Activated CD4-positive, CD25-positive, alpha-beta regulatory T cell (primary cell): ENCODE measurements around the gene MCU.
"Not testable (repeated sequence)": the region's sequence is repeated elsewhere in the genome, so short reads cannot be mapped to it uniquely, and the experiment has no call there.

Source experiments
- DNase-seq, 4 experiments: peaks; one replicate each; lab custom pipeline; 2025; lab: John Stamatoyannopoulos, UW

The MCU gene

DNA sequence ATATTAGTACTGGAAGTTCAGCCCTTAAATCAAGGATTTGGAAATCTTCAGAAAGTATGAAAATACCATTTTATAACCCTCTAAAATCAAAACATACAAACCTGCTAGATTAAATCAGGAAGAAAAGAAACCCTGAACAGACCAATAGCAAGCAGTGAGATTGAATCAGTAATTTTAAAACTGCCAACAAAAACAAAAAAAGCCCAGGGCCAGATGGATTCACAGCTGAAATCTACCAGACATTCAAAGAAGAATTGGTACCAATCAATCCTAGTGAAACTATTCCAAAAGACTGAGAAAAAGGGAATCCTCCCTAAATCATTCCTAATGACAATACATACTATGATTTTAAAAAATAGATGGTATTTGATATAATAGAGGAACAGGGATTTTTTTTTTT, 70.1 kb downstream of the MCU start:
- no peak for DNase-seq

DNA sequence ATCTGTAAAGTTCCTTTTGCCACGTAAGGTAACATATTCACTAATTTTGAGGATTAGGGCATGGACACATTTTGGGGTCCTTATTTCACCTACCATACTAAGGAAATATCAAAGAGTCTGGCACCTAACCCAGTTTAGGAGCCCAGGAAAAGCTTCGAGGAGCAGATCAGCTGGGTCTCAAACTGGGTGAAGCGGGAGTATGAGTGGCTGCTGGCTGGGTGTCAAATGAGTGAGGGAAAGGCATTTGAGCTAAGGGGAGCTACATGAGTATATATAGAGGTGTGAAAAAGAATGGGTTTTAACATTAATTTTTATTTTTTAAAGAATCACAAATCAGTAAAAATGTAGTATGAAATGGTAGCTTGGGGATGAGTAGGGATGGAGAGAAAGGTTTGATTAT, 71.3 kb downstream of the MCU start:
- no peak for DNase-seq

DNA sequence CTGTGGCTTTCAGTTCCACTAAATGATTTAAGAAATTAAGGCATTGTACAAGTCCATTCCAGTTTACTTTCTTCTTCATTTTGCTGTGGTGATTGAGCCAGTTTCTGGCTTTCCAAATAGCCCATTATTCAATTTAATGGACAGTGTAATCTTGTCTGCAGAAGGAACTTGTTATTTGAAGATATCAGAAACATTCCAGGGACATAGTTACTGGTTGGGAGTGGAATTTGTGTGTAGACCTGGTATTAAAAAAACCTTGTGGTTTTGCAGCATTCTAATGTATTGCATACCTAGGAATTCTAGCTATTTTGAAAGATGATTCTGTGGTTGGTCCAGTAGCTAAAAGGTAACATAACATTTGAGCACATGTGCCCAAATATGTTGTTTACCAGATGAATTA, 72.2 kb downstream of the MCU start:
- DNase-seq: no peak

DNA sequence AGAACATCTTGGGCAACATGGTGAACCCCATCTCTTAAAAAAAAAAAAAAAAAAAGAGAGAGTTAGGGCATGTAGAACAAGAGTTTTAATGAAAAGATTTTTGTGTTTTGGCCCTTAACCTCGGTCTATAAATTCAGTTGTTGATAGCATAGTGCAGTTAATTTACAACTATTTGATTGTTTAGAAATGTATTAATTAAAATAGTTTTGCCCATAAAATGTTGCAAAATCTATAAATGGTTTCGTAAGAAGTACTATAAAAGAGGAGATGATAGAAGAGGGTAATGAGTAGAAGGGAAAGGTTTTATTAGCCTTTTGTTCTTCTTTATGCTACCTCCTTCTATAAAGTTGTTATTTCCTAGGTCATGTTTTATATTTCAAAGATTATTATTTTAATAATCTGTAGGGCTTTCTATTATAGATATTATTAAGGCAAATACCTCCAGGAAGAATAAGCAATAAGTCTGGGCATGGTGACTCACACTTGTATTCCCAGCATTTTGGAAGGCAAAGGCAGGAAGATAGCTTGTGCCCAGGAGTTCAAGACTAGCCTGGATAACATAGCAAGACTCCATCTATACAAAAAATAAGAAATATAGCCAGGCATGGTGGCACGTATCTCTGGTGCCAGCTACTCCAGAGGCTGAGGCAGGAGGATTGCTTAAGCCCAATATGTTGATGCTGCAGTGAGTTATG, 73.3 kb downstream of the MCU start:
- DNase-seq: no peak

DNA sequence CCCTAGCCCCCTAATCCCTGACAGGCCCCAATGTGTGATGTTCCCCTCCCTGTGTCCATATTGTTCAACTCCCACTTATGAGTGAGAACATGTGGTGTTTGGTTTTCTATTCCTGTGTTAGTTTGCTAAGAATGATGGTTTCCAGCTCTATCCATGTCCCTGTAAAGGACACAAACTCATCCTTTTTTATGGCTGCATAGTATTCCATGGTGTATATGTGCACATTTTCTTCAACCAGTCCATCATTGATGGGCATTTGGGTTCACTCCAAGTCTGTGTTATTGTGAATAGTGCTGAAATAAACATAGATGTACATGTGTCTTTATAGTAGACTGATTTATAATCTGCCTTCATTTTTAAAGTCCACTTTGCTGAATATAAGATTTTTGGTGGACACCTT, 79.3 kb downstream of the MCU start:
- DNase-seq: not testable (repeated sequence)

DNA sequence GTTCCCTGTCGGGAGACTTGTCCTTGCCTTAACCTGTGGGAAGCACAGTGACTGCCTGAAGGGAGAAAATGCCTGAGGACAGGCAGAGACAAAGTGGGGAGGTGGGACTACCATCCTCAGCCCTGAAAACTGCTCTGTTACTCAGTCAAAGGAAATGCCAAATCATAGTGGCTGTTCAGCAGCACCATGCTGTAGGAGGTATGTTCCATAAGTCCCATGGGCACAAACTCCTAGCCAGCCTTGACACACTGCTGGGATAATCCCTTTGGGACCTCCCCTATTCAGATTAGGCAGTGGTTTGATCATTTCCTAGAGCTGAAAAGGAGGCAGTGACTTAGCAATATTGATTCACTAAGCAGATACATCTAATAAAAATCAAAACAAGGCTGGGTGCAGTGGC, 80.1 kb downstream of the MCU start:
- DNase-seq: no peak

DNA sequence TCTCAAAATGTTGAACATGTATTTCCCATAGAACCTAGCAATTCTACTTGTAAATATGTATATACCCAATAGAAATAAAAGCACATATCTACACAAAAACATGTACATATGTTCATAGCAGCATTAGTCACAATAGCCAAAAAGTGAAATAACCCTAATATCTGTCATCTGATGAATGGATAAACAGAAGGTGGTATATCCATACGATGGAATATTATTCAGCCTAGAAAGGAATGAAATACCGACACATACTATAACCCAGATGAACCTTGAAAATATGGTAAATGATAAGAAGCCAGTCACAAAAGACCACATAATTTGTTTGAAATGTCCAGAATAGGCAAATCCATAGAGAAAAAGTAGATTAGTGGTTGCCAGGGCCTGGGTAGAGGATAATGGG, 87.9 kb downstream of the MCU start:
- no peak for DNase-seq

DNA sequence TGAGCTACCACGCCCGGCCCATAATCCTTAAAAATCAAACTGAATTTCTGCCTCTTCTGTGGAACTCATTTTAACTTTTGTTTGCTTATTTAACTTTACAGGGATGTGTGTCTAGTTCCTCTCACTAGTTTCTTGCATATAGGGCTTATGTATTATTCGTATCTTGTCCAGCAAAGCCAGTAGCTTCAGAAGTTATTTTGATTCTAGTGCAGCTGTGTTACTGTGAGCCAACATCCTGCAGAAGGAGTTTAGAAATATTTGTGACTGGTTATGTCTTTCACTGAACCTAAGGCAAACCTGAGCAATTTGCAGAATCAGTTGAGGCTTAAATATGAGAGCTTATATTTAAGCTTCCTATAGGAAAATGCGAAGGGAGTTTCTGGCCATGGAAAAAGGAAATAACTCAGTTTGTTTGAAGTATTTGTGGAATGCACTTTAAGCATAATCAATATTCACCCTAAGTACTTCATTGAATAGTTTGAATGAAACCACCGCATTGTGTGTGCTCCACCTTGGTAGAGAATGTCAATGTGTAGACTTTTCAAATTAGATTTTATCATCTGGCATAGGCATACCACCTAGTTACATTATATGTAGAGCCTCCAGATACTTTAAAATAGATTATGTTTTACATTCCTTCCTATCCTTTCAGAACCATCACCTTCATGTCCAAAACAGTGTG, 90.8 kb downstream of the MCU start:
- no peak for DNase-seq

DNA sequence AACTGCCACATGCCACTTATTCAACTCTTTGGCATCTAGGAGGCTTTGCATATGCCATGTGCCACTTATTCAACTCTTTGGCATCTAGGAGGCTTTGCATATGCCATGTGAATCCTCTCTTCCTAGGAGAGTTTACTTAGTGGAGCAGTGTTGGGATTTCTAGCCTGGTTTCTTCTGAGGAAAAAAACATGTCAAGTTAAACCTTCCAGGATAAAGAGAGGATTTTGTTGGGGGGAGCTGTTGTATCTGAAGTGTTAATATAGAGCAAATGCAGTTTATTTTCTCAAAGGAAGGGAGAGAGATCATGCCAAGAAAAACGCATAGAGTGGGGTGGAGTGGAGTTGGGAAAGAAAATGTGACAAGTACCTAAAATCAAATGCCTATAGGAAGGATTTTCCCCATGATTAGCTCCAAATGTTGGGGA, 91.5 kb downstream of the MCU start:
- no peak for DNase-seq

DNA sequence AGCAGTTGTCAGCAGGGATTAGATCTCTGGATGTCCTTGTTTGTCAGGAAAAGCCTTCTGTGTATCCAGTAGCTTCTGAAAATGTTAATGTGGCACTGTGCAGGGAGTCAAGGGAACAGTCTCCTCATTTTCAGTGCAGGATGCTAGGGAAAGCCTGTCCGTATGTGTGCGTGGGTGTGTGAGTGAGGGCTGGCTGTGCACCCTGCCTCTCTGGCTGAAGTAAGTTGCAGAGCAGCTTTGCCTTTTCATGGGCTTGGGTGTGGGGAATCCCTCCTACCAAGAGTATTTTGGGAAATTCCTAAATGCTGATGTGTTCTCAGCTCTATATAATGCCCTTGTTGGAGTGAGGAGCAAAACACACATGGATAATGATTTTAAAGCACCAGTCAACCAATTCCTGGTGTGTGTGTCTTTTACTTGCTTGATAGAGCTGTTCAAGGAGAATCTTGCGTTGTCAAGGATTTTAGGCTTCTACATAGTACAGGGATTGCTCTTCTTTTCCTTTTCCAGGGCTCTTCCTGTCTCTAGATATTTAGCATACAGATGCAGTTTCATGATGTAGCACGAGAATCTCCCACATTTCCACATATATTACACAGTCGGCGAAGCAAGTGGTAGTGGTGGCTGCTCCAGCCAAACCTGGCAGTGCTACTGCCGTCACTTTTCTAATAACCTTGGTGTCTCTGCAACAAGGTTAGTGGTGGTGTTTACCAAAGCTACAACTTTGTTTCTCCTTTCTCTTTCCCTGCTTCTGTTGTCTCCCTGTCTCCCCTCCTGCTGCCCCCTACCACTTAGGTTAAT, 92.8 kb downstream of the MCU start:
- no peak for DNase-seq

DNA sequence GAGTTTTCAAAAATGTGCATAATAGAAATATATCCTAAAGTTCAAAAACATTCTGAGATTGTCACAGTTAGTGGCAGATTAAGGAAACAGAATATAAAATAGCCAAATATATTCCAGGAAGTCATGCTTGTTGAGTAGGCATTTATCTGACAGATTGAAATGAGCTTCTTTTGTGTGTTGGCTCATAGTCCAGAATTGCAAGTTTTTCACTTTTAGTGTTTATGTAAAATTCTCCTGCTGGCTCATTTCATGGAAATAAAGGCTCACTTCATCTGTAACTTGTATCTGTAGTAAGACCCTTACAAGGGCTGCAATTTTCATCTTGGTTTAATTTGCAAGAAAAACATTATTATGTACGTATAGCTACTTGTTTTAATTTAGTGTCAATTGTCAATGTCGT, 93.5 kb downstream of the MCU start:
- no peak for DNase-seq

DNA sequence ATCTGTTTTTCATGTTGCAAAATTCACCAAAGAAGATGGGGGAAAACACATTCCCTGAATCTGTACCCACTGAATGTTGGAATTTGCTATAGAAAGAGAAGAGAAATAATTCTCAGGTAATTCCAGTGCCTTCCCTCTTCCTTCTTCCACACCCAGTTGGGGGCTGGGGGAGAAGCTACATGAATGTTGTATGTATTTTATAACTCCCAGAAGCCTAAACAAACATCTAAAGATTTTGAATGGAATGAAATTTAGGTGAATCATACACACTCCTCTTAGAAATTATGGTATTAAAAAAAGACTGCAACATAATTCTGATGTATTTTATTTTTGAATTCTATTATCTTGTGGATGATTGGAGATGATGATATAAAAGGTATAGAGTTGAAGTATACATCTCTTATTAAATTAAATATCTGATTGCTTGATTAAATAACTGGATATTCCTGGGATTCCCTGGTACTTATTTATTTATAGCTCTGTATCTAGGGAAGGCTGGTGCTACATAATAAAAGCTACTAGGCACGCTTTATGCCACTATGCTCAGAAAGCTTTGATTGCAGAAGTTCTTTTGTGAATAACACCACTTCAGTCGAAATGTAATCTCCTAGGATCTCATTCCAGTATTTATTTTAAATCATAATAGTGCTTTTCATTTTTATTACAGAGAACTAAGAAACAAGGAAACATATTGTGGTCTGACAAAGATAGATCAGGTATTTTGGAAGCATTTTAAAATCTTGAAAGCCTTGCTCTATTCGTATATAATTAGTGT, 98.5 kb downstream of the MCU start:
- no peak for DNase-seq

DNA sequence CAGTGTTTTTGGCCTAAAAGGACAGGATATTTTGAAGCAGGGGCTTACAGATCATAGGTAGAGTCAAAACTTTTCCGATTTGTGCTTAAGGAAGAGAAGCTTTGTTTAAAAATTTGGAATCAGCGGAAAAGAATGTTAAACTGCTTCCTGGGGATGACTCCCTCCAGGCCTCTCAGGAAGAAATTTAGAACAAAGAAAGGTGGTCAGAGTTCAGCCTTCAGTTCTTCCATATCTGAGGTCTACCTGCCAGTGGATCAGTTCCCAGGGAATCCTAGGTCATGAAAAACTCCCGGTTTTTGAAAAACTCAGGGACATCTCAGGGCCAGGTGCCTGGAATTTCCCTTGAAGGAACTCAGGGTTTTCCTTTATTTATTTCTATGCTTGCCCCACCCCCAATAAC, 100.3 kb downstream of the MCU start:
- no peak for DNase-seq

DNA sequence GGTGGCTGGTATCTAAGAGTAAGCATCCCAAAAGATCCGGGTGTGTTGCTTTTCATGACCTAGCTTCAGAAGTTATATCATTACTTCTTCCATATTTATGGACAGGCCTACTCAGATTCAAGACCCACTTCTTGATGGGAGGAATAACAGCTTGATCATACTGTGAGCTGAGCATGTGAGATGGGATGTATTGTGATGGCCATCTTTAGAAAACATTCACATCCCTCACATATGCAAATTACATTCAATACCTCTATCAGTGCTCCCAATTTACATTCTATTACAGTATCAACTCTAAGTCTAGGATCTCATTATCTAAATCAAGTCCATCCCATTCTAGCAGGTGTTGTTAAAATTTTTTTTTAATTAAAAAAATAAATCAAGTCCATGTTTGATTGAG, 101.8 kb downstream of the MCU start:
- no peak for DNase-seq

DNA sequence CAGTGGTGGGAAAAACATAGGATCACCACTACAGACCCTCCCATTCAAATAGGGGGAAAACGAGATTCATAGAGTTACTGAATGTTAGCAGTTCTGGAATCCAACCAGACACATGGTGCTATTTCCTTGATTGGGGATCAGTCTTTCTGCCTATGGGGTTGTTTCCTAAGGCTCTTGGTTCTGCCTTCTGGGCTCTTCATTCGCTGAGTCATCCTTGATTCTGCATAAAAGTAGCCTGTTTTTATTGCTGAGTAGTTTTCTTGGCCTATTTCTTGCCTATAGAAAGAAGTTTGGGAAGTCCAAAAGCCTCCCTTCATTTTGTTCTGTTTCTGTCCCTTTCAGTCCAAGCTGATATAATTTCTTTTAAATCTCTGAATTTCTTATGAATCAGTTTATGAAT, 102.3 kb downstream of the MCU start:
- no peak for DNase-seq

DNA sequence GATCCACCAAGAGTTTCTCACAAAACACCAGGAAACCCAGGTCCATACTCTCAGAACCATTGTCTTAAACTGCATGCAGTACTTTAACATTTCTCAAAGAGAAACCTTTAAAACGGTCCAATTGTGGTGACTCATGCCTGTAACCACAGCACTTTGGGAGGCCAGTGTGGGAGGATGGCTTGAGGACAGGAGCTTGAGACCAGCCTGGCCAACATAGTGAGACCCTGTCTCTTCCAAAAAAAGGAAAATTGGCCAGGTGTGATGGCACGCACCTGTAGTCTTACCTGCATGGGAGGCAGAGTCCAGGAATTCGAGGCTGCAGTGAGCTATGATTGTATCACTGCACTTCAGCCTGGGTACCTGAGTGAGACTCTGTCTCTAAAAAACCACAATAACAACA, 104.1 kb downstream of the MCU start:
- DNase-seq: no peak

DNA sequence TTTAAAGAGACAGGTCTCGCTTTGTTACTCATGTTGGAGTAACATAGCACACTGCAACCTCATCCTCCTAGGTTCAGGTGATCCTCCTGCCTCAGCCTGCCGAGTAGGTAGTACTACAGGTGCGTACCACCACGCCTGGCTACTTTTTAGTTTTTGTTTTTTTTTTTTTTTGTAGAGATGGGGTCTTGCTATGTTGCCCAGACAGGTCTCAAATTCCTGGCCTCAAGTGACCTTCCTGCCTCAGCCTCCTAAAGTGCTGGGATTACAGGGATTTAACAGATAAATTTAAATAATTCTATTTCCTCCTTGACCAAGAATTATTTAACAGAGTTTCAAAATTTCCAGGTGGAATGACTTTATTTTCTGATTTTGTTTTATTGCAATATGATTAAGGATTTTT, 104.6 kb downstream of the MCU start:
- DNase-seq: no peak

DNA sequence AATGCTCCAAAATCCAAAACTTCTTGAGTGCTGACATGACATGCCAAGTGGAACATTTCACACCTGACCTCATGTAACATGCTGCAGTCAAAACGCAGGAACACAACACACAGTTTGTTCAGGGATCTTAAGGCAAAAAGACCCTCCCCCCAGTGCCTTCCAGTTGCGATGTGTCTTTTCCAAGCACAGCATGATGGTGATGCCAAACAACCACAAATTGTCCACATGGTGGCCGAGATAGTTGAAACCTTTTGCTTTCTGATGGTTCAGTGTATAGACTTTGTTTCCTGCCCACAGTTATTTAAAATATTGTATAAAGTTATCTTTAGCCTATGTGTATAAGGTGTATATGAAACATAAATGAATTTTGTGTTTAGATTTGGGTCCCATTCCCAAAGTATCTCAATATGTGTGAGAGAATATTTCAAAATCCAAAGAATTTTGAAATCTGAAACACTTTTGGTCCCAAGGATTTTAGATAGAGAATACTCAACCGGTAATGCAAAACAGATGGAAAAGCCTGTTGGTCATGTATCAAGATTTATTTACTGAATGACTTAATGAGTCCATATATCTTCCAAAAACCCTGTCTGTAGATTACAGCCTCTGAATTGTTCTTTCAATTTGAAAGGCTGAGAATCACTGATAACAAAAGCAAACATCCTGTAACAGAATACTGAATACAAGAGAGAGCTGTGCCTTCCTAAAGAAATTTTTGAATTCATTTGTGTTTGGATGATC, 108.2 kb downstream of the MCU start:
- no peak for DNase-seq

DNA sequence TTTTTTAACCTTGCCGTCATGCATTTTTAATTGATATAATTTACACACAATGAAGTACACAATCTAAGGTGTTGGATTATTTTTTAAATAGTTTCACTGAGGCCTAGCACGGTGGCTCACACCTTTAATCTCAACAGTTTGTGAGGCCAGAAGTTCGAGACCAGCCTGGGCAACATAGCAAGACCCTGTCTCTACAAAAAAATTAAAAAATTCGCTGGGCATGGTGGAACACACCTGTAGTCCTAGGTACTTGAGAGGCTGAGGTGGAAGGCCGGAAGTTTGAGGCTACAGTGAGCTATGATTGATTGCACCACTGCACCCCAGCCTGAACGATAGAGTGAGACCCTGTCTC, 108.8 kb downstream of the MCU start:
- no peak for DNase-seq

DNA sequence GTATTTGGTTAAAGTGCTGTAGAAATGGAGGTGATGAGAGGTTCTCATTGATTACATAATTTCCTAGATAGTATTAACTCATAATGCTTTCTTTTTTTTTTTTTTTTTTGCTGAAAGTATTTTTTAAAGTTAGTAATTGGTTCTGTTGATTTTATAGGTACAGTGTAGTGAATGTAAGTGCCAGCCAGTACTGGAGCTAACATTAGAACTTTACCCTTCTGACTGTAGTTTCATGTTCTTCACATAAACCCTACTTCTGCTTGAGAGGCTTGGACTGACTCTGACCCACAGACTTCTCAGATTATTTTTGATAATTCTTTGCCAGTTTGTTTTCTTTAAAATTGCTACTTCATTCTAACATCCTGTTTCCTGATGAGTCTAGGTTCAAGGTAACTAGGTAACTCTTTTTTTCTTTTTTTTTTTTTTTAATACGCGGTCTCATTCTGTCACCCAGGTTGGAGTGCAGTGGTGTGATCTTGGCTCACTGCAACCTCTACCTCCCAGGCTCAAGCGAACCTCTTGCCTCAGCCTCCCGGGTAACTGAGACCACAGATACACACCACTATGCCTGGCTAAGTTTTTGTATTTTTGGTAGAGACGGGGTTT, 109.4 kb downstream of the MCU start:
- DNase-seq: no peak

DNA sequence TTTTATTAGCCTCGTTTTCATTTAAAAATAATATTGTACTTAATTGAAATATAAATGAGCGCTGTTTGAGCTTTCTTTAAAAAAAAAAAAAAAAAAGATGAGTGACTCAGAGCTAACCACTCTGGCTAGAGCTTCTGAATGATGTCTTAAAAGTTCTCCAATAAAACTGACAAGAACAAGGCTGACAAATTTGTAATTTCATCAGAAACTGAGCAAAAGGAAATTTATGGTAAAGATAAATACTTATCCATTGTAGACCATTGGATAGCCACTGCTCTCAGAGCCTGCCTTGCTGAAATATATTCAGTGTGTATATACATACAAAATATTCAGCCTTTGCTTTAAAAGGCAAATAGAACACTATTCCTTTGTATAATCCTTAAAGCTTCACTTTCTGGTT, 110.4 kb downstream of the MCU start:
- DNase-seq: no peak
